IPS DF 4.7 (cell line): ENCODE data around the gene KXD1.
"Not testable (repeated sequence)": the region's sequence is repeated elsewhere in the genome, so short reads cannot be mapped to it uniquely, and the experiment has no call there.

Source experiments
- DNase-seq: peaks from one replicate; pipeline ENCODE4 v3.0.0-alpha.2; 2013; ENCODE audit warnings: low spot score; ENCODE audit errors: extremely low read depth

The KXD1 gene

GRCh38 chr19:18533058-18533457, 24.6 kb upstream of the KXD1 start:
- no peak for DNase-seq

GRCh38 chr19:18536475-18536874, 21.2 kb upstream of the KXD1 start:
- DNase-seq, result no peak

GRCh38 chr19:18537431-18537830, 20.2 kb upstream of the KXD1 start:
- DNase-seq, result no peak

- no peak for DNase-seq
Observed at GRCh38 chr19:18538115-18538514, 19.6 kb upstream of the KXD1 start.

GRCh38 chr19:18539372-18539771, 18.3 kb upstream of the KXD1 start:
- DNase-seq, result no peak

GRCh38 chr19:18540200-18540599, 17.5 kb upstream of the KXD1 start:
- not testable (repeated sequence) for DNase-seq

GRCh38 chr19:18541258-18541991, 16.2 kb upstream of the KXD1 start:
- DNase-seq, result no peak

- no peak for DNase-seq
Observed at GRCh38 chr19:18541992-18542940, 15.4 kb upstream of the KXD1 start.

- DNase-seq, result no peak
Observed at GRCh38 chr19:18542941-18543813, 14.5 kb upstream of the KXD1 start, which contains the start of gene FKBP8. Gene FKBP8, minus strand, starts transcription at chr19:18543573. Its CDS starts 1,603 bp downstream, at chr19:18541970.

- no peak for DNase-seq
Observed at GRCh38 chr19:18543814-18544475, 13.7 kb upstream of the KXD1 start.

- no peak for DNase-seq
Observed at GRCh38 chr19:18551631-18552030, 6.0 kb upstream of the KXD1 start.

- no peak for DNase-seq
Observed at GRCh38 chr19:18558202-18558555, 509 bp downstream of the KXD1 start.

GRCh38 chr19:18558604-18559003, 934 bp downstream of the KXD1 start:
- no peak for DNase-seq

- DNase-seq, result no peak
Observed at GRCh38 chr19:18559685-18560084, 2.0 kb downstream of the KXD1 start.

- DNase-seq, result no peak
Observed at GRCh38 chr19:18562086-18562485, 4.4 kb downstream of the KXD1 start.

GRCh38 chr19:18566953-18567352, 9.3 kb downstream of the KXD1 start:
- no peak for DNase-seq

- DNase-seq, result no peak
Observed at GRCh38 chr19:18568367-18568766, 10.7 kb downstream of the KXD1 start.

GRCh38 chr19:18571564-18572344, 14.1 kb downstream of the KXD1 start, which contains the start of gene UBA52:
Gene UBA52, plus strand, starts transcription at chr19:18571857. Its CDS starts 1,444 bp downstream, at chr19:18573301.
- no peak for DNase-seq

GRCh38 chr19:18574691-18575291, 17.1 kb downstream of the KXD1 start:
- no peak for DNase-seq

- DNase-seq, result no peak
Observed at GRCh38 chr19:18576383-18576782, 18.7 kb downstream of the KXD1 start.
